ENCODE measurements around the gene CRYM. TPM values are rescaled to one million over a fixed set of nuclear protein-coding genes. Genes with fewer than 3 reads are reported as not detected.

The CRYM gene
- polyA plus RNA-seq, 12 donors, result 0.12 to 2.1 (median 0.49) TPM; not detected in 4

Other genes with a start within 250 kb of the CRYM start
- under 1 TPM in 10 of 12 donors, not detected in 2; 0.08 to 0.97 (median 0.41) TPM for gene DNAH3, start 127.4 kb downstream of the CRYM start, polyA plus RNA-seq (ENCODE audit: insufficient read length in 12 of 12)
- gene LDAF1, start 119.6 kb downstream of the CRYM start, polyA plus RNA-seq (ENCODE audit: insufficient read length in 12 of 12), result 100 to 1,000 TPM in 1 of 12 donors, 10 to 100 TPM in 11; 17.1 to 511 (median 32.7) TPM
- under 1 TPM in 9 of 12 donors, not detected in 3; 0.08 to 0.75 (median 0.27) TPM for gene ZP2, start 66.7 kb downstream of the CRYM start, polyA plus RNA-seq (ENCODE audit: insufficient read length in 12 of 12)
- 1 to 10 TPM in 1 of 12 donors, under 1 TPM in 4, not detected in 7; 0.04 to 4.7 (median 0.04) TPM for gene ANKS4B, start 44.6 kb downstream of the CRYM start, polyA plus RNA-seq (ENCODE audit: insufficient read length in 12 of 12)

Data from muscle of arm (tissue), 12 donors.